KMS-11 (cell line): ENCODE data around the gene RCN1.

Experiments used
- H2AFZ ChIP-seq: fragments of 200-600 bp; sonication (generic); 2 replicates; pipeline ENCODE4 v1.6.1; 2016; ENCODE audit warnings: antibody characterized with exemption, mixed run types, low read depth
- H3K27ac ChIP-seq: fragments of 200-600 bp; sonication (generic); 2 replicates; pipeline ENCODE4 v1.6.1; 2016; ENCODE audit warnings: mild to moderate bottlenecking, mixed run types
- H3K27me3 ChIP-seq: fragments of 200-600 bp; sonication (generic); 2 replicates; pipeline ENCODE4 v1.6.1; 2017; ENCODE audit warnings: mild to moderate bottlenecking, low read depth, mixed run types, moderate library complexity; ENCODE audit not compliant: insufficient read depth
- H3K36me3 ChIP-seq: fragments of 200-600 bp; sonication (generic); 2 replicates; pipeline ENCODE4 v1.6.1; 2017; ENCODE audit warnings: mild to moderate bottlenecking, mixed run types; ENCODE audit not compliant: insufficient read depth
- H3K4me1 ChIP-seq: fragments of 200-600 bp; sonication (generic); 2 replicates; pipeline ENCODE4 v1.6.1; 2016; ENCODE audit warnings: mild to moderate bottlenecking, low read depth, mixed run types; ENCODE audit not compliant: poor library complexity, severe bottlenecking
- H3K4me2 ChIP-seq: fragments of 200-600 bp; sonication (generic); 2 replicates; pipeline ENCODE4 v1.7.0; 2016; ENCODE audit warnings: mild to moderate bottlenecking, mixed run types
- H3K4me3 ChIP-seq: fragments of 200-600 bp; sonication (generic); IDR thresholded peaks from 2 replicates; pipeline ENCODE4 v1.6.1; 2017; ENCODE audit warnings: low read depth, low read length, mixed read lengths; ENCODE audit not compliant: insufficient read depth
- H3K79me2 ChIP-seq: fragments of 200-600 bp; sonication (generic); 2 replicates; pipeline ENCODE4 v1.6.1; 2016; ENCODE audit warnings: low read depth, mixed run types; ENCODE audit not compliant: insufficient read depth
- H3K9ac ChIP-seq: fragments of 200-600 bp; sonication (generic); 2 replicates; pipeline ENCODE4 v1.6.1; 2016; ENCODE audit warnings: mild to moderate bottlenecking, mixed run types
- H4K20me1 ChIP-seq: fragments of 200-600 bp; sonication (generic); 2 replicates; pipeline ENCODE4 v1.6.1; 2016; ENCODE audit warnings: mild to moderate bottlenecking, mixed run types; ENCODE audit not compliant: insufficient read depth
- TF ChIP-seq, protein P1 (sequence below): fragments of 200-600 bp; sonication (generic); conservative IDR thresholded peaks from 2 replicates; pipeline ENCODE4 v1.6.1; 2017; ENCODE audit warnings: low read depth, mild to moderate bottlenecking, antibody characterized with exemption, low read length, moderate library complexity, mixed read lengths

Gene RCN1

DNA sequence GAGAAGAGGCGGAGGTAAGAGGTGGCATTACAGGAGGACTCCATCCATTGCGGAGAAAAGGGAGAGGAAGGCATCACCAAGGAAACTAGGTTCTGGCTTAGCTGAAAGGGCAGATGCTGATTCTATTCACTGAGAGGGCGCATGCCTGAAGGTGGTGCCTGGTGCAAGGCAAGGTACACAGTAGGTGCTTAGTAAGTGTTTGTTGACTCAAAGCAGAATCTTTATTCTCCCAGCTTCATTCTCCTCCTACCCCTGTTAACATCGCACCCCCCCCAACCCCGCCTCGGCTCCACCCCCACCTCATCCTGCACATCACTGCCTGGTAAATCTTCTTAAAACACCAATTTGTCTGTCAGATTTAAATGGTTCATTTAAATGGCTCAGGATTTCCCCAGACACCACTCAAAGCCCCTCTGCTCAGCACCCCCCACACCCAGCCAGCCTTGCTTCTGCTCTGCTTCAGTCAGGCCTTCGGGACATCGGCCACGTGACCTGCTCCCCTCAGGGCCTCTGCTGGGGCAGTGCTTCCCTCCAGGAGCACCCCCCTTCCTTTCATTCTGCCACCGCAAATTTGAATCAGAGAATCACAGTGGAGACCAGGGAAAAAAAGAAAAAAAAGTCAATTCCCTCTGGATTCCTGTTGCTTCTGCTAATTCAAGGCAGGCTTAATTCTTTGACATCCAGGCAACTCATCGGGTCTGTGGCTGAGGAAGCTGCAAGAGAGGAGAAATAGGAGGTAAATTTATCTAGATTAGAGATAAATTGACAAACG lies 17.8 kb upstream of the RCN1 start:
- H3K4me2 ChIP-seq: no peak overlapping the region
- H3K4me3 ChIP-seq: no peak overlapping the region
- H3K36me3 ChIP-seq: no peaks in the 10 kb centered on the region
- no peak overlapping the region for H3K27ac ChIP-seq
- H3K79me2 ChIP-seq: no peaks in the 10 kb centered on the region
- H3K4me1 ChIP-seq: no peaks in the 10 kb centered on the region
- H4K20me1 ChIP-seq: no peaks in the 10 kb centered on the region
- TF ChIP-seq, protein P1, sequence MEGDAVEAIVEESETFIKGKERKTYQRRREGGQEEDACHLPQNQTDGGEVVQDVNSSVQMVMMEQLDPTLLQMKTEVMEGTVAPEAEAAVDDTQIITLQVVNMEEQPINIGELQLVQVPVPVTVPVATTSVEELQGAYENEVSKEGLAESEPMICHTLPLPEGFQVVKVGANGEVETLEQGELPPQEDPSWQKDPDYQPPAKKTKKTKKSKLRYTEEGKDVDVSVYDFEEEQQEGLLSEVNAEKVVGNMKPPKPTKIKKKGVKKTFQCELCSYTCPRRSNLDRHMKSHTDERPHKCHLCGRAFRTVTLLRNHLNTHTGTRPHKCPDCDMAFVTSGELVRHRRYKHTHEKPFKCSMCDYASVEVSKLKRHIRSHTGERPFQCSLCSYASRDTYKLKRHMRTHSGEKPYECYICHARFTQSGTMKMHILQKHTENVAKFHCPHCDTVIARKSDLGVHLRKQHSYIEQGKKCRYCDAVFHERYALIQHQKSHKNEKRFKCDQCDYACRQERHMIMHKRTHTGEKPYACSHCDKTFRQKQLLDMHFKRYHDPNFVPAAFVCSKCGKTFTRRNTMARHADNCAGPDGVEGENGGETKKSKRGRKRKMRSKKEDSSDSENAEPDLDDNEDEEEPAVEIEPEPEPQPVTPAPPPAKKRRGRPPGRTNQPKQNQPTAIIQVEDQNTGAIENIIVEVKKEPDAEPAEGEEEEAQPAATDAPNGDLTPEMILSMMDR: no peak
- no peak overlapping the region for H3K9ac ChIP-seq
- H3K27me3 ChIP-seq: no peaks in the 10 kb centered on the region
- H2AFZ ChIP-seq: no peak overlapping the region

GRCh38 chr11:32073644-32074026 lies 17.2 kb upstream of the RCN1 start:
- no peak overlapping the region for H3K4me3 ChIP-seq
- H3K27ac ChIP-seq: no peak overlapping the region
- H4K20me1 ChIP-seq: no peaks in the 10 kb centered on the region

GRCh38 chr11:32079553-32079952 lies 11.3 kb upstream of the RCN1 start:
- TF ChIP-seq, protein P1: no peak
- Histone ChIP-seq H3K36me3 (no peaks in the 10 kb centered on the region), H3K4me3 (no peak overlapping the region), H3K9ac (no peak overlapping the region), H3K27me3 (no peaks in the 10 kb centered on the region), H4K20me1 (no peaks in the 10 kb centered on the region), H3K4me2 (no peak overlapping the region), H2AFZ (no peak overlapping the region), H3K27ac (no peak overlapping the region), H3K4me1 (no peaks in the 10 kb centered on the region), H3K79me2 (no peaks in the 10 kb centered on the region)

More at GRCh38 chr11:32073644-32074026, 17.2 kb upstream of the RCN1 start:
- Histone ChIP-seq H2AFZ (no peak overlapping the region), H3K4me2 (no peak overlapping the region), H3K4me1 (no peaks in the 10 kb centered on the region), H3K79me2 (no peaks in the 10 kb centered on the region), H3K36me3 (no peaks in the 10 kb centered on the region), H3K27me3 (no peaks in the 10 kb centered on the region), H3K9ac (no peak overlapping the region)
- TF ChIP-seq, protein P1: no peak

DNA sequence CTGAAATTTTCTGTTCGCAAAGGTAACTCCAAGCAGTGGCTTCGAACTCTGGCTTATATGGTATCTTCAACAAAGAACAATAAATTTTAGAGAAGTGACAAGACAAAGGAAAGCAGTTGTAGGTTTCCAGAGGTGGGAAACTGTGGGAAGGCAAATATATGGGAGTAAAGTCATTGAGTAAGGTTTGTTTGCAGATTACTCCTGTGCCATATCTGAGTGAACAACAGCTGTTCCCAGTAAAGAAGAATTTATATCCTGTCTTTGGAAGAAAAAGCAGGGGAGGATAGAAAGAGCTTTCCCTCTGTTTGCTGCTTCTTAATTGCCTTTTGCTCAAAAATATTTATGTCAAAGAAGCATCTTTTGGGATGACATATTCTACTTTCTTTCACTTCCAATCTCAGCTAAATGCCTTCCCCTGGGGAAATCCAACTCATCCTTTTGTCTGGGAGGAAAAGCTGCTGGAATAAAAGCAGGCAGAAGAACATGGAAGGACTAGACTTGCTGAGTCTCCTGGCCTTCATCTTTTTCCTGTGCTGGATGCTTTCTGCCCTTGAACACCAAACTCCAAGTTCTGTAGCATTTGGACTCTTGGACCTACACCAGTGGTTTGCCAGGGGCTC lies 10.4 kb upstream of the RCN1 start:
- Histone ChIP-seq H4K20me1 (no peaks in the 10 kb centered on the region), H3K36me3 (no peaks in the 10 kb centered on the region), H3K4me3 (no peak overlapping the region), H3K79me2 (no peaks in the 10 kb centered on the region), H3K9ac (no peak overlapping the region), H3K4me1 (no peaks in the 10 kb centered on the region), H2AFZ (no peak overlapping the region), H3K27ac (no peak overlapping the region), H3K27me3 (no peaks in the 10 kb centered on the region), H3K4me2 (no peak overlapping the region)
- TF ChIP-seq, protein P1: no peak
